ENCODE results near the gene TNFAIP6.
A peak's percentile ranks its signal among the peaks of the same experiment; 100 is the strongest.

Gene TNFAIP6

GRCh38 chr2:151361674-151362370 is 4.4 kb downstream of the TNFAIP6 start:
- Histone ChIP-seq H3K27me3 (ENCODE audit: low read depth, low read length) (no peaks in the 10 kb centered on the region), H3K9ac (ENCODE audit: low read length) (no peak overlapping the region), H4K20me1 (ENCODE audit: insufficient read depth, low read length) (no peaks in the 10 kb centered on the region), H3K9me3 (ENCODE audit: insufficient read depth, low read length) (no peaks in the 10 kb centered on the region), H2AFZ (ENCODE audit: low read depth, low read length) (no peak overlapping the region), H3K4me2 (ENCODE audit: low read length) (no peak overlapping the region), H3K36me3 (replicated peaks; ENCODE audit: low read depth, low read length) (no peaks in the 10 kb centered on the region), H3K27ac (ENCODE audit: low read length) (no peak overlapping the region), H3K79me2 (ENCODE audit: low read length) (no peaks in the 10 kb centered on the region), H3K4me1 (ENCODE audit: low read length) (peaks cover 8% of the 10 kb centered on the region), H3K4me3 (ENCODE audit: low read length) (no peak overlapping the region)
- TF ChIP-seq CTCF (IDR thresholded peaks at IDR 0.05; ENCODE audit: low read depth, low read length) (no peak), EZH2phosphoT487 (IDR thresholded peaks at IDR 0.05; ENCODE audit: low read depth) (no peak)

GRCh38 chr2:151363709-151364108 is 6.3 kb downstream of the TNFAIP6 start:
- no peaks in the 10 kb centered on the region for H3K9me3 ChIP-seq (ENCODE audit: insufficient read depth, low read length)
- TF ChIP-seq CTCF (IDR thresholded peaks at IDR 0.05; ENCODE audit: low read depth, low read length) = no peak
- TF ChIP-seq EZH2phosphoT487 (IDR thresholded peaks at IDR 0.05; ENCODE audit: low read depth) = no peak
- peak overlapping the region; percentile 43; the same call in 1 of the 2 replicates for H2AFZ ChIP-seq (ENCODE audit: low read depth, low read length)

GRCh38 chr2:151367571-151367970 is 10.2 kb downstream of the TNFAIP6 start:
- TF ChIP-seq CTCF (IDR thresholded peaks at IDR 0.05; ENCODE audit: low read depth, low read length) (no peak), EZH2phosphoT487 (IDR thresholded peaks at IDR 0.05; ENCODE audit: low read depth) (no peak)
- Histone ChIP-seq H3K9me3 (ENCODE audit: insufficient read depth, low read length) (no peaks in the 10 kb centered on the region), H3K4me3 (ENCODE audit: low read length) (no peak overlapping the region), H3K27ac (ENCODE audit: low read length) (no peak overlapping the region), H3K27me3 (ENCODE audit: low read depth, low read length) (no peaks in the 10 kb centered on the region), H3K4me1 (ENCODE audit: low read length) (peaks cover 8% of the 10 kb centered on the region), H3K79me2 (ENCODE audit: low read length) (no peaks in the 10 kb centered on the region), H3K4me2 (ENCODE audit: low read length) (no peak overlapping the region), H3K36me3 (replicated peaks; ENCODE audit: low read depth, low read length) (no peaks in the 10 kb centered on the region), H3K9ac (ENCODE audit: low read length) (no peak overlapping the region), H4K20me1 (ENCODE audit: insufficient read depth, low read length) (no peaks in the 10 kb centered on the region), H2AFZ (ENCODE audit: low read depth, low read length) (no peak overlapping the region)

More at GRCh38 chr2:151363709-151364108, 6.3 kb downstream of the TNFAIP6 start:
- Histone ChIP-seq H3K4me3 (ENCODE audit: low read length) (no peak overlapping the region), H3K27me3 (ENCODE audit: low read depth, low read length) (no peaks in the 10 kb centered on the region), H3K27ac (ENCODE audit: low read length) (no peak overlapping the region), H3K36me3 (replicated peaks; ENCODE audit: low read depth, low read length) (no peaks in the 10 kb centered on the region), H3K4me1 (ENCODE audit: low read length) (peaks cover 8% of the 10 kb centered on the region), H4K20me1 (ENCODE audit: insufficient read depth, low read length) (no peaks in the 10 kb centered on the region), H3K9ac (ENCODE audit: low read length) (no peak overlapping the region), H3K4me2 (ENCODE audit: low read length) (peak overlapping the region; percentile 16; the same call in 1 of the 2 replicates), H3K79me2 (ENCODE audit: low read length) (no peaks in the 10 kb centered on the region)

GRCh38 chr2:151374436-151374835 is 17.0 kb downstream of the TNFAIP6 start:
- H3K4me2 ChIP-seq (ENCODE audit: low read length) = peak overlapping the region; percentile 69
- H3K9me3 ChIP-seq (ENCODE audit: insufficient read depth, low read length) = no peaks in the 10 kb centered on the region
- no peaks in the 10 kb centered on the region for H3K36me3 ChIP-seq (replicated peaks; ENCODE audit: low read depth, low read length)
- H3K27ac ChIP-seq (ENCODE audit: low read length) = peak overlapping the region; percentile 48
- peaks cover 15% of the 10 kb centered on the region for H3K4me1 ChIP-seq (ENCODE audit: low read length)
- H3K79me2 ChIP-seq (ENCODE audit: low read length) = no peaks in the 10 kb centered on the region
- TF ChIP-seq CTCF (IDR thresholded peaks at IDR 0.05; ENCODE audit: low read depth, low read length) (no peak), EZH2phosphoT487 (IDR thresholded peaks at IDR 0.05; ENCODE audit: low read depth) (no peak)
- H2AFZ ChIP-seq (ENCODE audit: low read depth, low read length) = peak overlapping the region; percentile 92
- no peaks in the 10 kb centered on the region for H4K20me1 ChIP-seq (ENCODE audit: insufficient read depth, low read length)
- H3K9ac ChIP-seq (ENCODE audit: low read length) = peak overlapping the region; percentile 32; the same call in 1 of the 2 replicates
- no peaks in the 10 kb centered on the region for H3K27me3 ChIP-seq (ENCODE audit: low read depth, low read length)
- H3K4me3 ChIP-seq (ENCODE audit: low read length) = peak overlapping the region; percentile 59

Data from OCI-LY3 (cell line).